ENCODE results near the gene PYURF. TPM values are rescaled to one million over a fixed set of nuclear protein-coding genes. Genes with fewer than 3 reads are reported as not detected.
A peak's percentile ranks its signal among the peaks of the same experiment; 100 is the strongest.

Gene PYURF
- total and polyA plus RNA-seq, 4 donors, result 63.7 to 106 (median 80.9) TPM

- Histone ChIP-seq H3K27me3 (ENCODE audit: control insufficient read depth in 3 of 3, insufficient read depth in 3 of 3, low read length in 2 of 3) (no peaks in the 10 kb centered on the region), H3K36me3 (ENCODE audit: control insufficient read depth in 4 of 4, insufficient read depth in 4 of 4, low read length in 4 of 4) (peaks cover 0 to 7% (median 2%) of the 10 kb centered on the region in 4 donors), H3K4me1 (ENCODE audit: control insufficient read depth in 5 of 5, insufficient read depth in 5 of 5, low read length in 5 of 5) (no peaks in the 10 kb centered on the region), H3K4me3 (no peak overlapping the region), H3K9ac (ENCODE audit: insufficient read depth in 1 of 2, low read length in 2 of 2) (no peak overlapping the region), H3K27ac (ENCODE audit: low read depth in 1 of 2, low read length in 1 of 2) (no peak overlapping the region), H3K9me3 (ENCODE audit: control insufficient read depth in 4 of 4, insufficient read depth in 3 of 4, low read length in 3 of 4) (no peaks in the 10 kb centered on the region)
- DNase-seq (no peak), ATAC-seq (ENCODE audit: insufficient read depth, low FRiP score) (no peak)
- 50 to 54% methylated on average over 4 of the region's 4 CpGs for WGBS, 2 donors
- TF ChIP-seq CTCF (IDR thresholded peaks at IDR 0.05; ENCODE audit: control extremely low read depth, extremely low read depth), result no peak
These were observed 34.3 kb downstream of the PYURF start for GRCh38 chr4:88489100-88489761.

GRCh38 chr4:88481537-88481936, 42.0 kb downstream of the PYURF start:
- H3K9me3 ChIP-seq (ENCODE audit: control insufficient read depth in 4 of 4, insufficient read depth in 3 of 4, low read length in 3 of 4), result no peaks in the 10 kb centered on the region
- H3K27ac ChIP-seq (ENCODE audit: low read depth in 1 of 2, low read length in 1 of 2), result no peak overlapping the region
- no peak overlapping the region for H3K4me3 ChIP-seq
- peak in 2 of 3 donors; percentile 10 to 23 for DNase-seq
- no peaks in the 10 kb centered on the region for H3K27me3 ChIP-seq (ENCODE audit: control insufficient read depth in 3 of 3, insufficient read depth in 3 of 3, low read length in 2 of 3)
- WGBS, 2 donors, result 71 to 78% methylated on average over 1 of the region's 1 CpG
- ATAC-seq (ENCODE audit: insufficient read depth, low FRiP score), result no peak
- peaks cover 0 to 8% (median 0%) of the 10 kb centered on the region in 4 donors for H3K36me3 ChIP-seq (ENCODE audit: control insufficient read depth in 4 of 4, insufficient read depth in 4 of 4, low read length in 4 of 4)
- H3K9ac ChIP-seq (ENCODE audit: insufficient read depth in 1 of 2, low read length in 2 of 2), result no peak overlapping the region
- peaks cover 0 to 3% (median 0%) of the 10 kb centered on the region in 5 donors for H3K4me1 ChIP-seq (ENCODE audit: control insufficient read depth in 5 of 5, insufficient read depth in 5 of 5, low read length in 5 of 5)
- no peak for TF ChIP-seq CTCF (IDR thresholded peaks at IDR 0.05; ENCODE audit: control extremely low read depth, extremely low read depth)

- ATAC-seq (ENCODE audit: insufficient read depth, low FRiP score), result no peak
- no peak for TF ChIP-seq CTCF (IDR thresholded peaks at IDR 0.05; ENCODE audit: control extremely low read depth, extremely low read depth)
- Histone ChIP-seq H3K27ac (ENCODE audit: low read depth in 1 of 2, low read length in 1 of 2) (no peak overlapping the region), H3K9me3 (ENCODE audit: control insufficient read depth in 4 of 4, insufficient read depth in 3 of 4, low read length in 3 of 4) (no peaks in the 10 kb centered on the region), H3K9ac (ENCODE audit: insufficient read depth in 1 of 2, low read length in 2 of 2) (no peak overlapping the region), H3K27me3 (ENCODE audit: control insufficient read depth in 3 of 3, insufficient read depth in 3 of 3, low read length in 2 of 3) (no peaks in the 10 kb centered on the region), H3K4me3 (no peak overlapping the region), H3K4me1 (ENCODE audit: control insufficient read depth in 5 of 5, insufficient read depth in 5 of 5, low read length in 5 of 5) (peaks cover 0 to 3% (median 0%) of the 10 kb centered on the region in 5 donors), H3K36me3 (ENCODE audit: control insufficient read depth in 4 of 4, insufficient read depth in 4 of 4, low read length in 4 of 4) (peaks cover 0 to 12% (median under 1%) of the 10 kb centered on the region in 4 donors)
- DNase-seq, result no peak
- WGBS, 2 donors, result 93% methylated on average over 2 of the region's 2 CpGs
These were observed 45.3 kb downstream of the PYURF start for GRCh38 chr4:88478247-88478646.

All from lung (tissue), 12 donors.